DMS53 treated with DMSO at 0.1 percent for 48 hours (cell line): ENCODE results near the gene S1PR1.
A peak's percentile ranks its signal among the peaks of the same experiment; 100 is the strongest.
"Not testable (repeated sequence)": the region's sequence is repeated elsewhere in the genome, so short reads cannot be mapped to it uniquely, and the experiment has no call there.

Source experiments
- DNase-seq: peaks from one replicate; lab custom pipeline; 2025; ENCODE audit not compliant: unreplicated experiment; lab: John Stamatoyannopoulos, UW

S1PR1 gene

DNA sequence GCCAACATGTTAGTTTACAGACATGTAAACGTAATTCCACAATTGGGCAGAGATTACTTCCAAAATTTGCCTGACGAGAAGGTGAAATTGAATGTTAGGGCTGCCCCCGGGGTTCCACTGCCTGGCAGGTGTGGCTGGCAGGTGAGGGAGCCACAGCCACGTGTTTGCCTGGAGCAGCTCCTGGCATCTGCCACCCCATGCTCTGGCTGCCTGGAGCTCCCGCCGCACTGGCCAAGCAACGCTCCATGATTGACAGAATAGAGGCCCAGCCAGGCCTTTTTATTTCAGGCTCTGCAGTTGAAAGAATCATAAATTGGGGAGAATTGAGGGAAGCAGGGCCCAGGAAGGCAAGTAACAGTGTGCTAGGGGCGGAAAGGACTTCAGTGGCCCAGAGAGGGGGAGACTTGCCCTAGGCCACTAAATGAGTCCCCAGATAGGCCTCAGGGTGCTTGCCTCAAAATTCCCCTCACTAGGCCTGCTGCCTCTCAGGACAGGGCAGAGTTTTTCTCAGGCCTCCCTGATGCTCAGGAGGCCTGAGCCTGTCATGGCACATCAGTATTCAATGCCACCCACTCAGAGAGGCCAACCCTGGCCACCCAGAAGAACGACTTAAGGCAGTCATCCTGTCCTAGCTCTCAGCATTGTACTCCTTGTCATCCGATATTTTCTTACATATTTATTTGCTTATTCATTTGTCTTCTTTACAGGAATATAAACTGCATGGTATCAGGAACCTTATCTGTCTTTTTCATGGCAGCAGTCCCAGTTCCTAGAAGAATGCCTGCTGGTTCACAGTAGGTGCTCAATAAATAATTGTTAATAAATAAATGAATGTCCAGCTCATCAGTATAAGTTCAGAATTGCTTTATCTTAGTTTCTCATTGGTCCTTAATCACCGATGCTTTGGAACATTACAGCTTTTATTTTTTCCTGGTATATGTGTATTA lies 16.6 kb upstream of the S1PR1 start:
- no peak for DNase-seq

DNA sequence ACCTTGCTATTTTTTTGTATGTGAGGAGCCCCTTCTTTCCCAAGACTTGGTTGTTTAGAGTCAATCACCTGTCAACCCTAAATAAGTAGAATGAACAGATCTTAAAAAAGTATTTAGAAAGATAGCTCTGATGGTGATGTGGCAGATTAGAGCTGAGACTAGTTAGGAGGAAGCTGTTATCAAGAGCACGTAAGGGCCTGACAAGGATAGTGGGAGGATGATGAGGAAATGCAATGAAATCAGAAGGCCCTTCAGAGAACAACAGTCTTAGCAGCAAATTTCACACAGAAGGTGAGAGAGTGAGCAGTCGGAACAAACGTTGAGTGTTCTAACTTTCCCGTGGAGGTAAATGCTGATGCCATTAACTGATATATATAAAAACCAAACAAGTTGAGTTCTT lies 15.9 kb upstream of the S1PR1 start:
- no peak for DNase-seq

DNA sequence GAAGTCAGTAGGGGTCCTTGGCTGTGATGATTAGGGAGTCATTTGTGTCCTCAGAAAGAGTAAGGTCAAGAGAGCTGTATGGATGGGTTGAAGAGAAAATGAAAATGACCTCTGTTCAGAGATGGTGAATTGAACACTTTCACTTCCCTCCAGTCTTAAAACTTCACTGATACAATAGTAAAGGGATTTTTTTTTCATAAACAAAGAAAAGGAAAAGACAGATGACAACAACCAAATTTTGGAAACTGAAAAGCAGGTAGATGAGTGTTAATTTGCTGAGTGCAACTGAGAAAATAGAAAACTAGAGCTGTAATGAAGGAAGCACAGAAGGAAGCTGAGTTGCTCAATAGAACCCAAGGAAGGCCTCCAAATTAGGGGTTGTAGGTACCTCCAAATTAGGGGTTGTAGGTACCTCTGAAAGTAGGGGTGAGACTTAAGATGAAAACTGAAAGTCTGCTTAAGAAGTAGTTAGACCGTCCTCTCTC lies 14.8 kb upstream of the S1PR1 start:
- no peak for DNase-seq

DNA sequence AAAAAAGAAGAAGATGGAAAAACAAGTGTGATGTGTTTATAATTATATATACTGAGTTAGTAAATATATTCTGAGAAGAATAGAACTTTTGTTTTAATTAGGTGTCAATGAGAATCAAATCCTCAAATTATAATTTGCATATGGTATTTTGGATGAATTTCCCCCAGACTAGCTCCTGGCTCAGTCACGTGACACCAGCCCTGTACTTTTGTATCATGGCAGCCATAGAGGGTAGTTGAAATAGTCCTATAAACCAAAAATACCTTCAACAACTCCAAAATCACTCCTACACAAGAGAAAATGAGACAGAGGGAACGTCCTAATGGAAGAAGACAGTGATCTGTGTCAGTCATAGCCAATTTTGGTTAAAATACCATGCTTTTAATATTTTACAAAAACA lies 9.0 kb upstream of the S1PR1 start:
- no peak for DNase-seq

DNA sequence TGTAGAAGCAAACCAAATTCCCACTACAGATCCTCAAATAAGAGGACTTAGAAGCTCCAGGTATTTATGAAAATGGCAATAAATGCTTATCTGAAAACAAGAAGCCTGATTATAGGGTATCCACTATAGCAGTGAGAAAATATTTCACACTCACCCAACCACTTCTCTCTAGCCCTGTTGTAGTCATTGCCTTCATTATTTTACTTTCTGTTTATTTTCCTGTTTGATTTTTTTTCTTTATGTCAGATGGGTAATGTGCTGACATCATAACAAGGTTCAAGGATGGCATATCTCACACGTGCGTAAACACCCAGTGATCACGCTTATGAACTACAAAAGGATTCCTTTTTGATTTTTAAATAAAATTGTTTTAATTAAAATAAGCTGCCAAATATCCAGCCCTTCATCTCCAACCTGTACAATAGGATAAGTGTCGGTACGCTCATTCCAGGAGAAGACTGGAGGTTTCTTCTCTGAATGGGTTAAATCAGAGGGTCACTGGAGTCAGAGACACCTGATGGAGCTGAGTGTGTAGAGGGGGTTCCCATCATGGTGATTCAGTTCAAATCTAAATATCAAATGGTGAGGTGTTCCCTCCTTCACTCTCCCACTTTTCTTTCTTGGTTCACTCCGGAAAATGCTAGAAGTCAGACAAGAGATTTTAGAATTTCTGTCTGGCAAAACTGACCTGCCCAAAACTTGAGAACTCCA lies 8.2 kb upstream of the S1PR1 start:
- DNase-seq = no peak

DNA sequence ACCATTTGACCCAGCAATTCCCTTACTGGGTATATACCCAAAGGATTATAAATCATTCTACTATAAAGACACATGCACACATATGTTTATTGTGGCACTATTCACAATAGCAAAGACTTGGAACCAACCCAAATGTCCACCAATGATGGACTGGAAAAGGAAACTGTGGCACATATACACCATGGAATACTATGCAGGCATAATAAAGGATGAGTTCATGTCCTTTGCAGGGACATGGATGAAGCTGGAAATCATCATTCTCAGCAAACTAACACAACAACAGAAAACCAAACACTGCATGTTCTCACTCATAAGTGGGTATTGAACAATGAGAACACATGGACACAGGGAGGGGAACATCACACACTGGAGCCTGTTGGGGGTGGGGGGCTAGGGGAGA lies 4.6 kb upstream of the S1PR1 start:
- not testable (repeated sequence) for DNase-seq

DNA sequence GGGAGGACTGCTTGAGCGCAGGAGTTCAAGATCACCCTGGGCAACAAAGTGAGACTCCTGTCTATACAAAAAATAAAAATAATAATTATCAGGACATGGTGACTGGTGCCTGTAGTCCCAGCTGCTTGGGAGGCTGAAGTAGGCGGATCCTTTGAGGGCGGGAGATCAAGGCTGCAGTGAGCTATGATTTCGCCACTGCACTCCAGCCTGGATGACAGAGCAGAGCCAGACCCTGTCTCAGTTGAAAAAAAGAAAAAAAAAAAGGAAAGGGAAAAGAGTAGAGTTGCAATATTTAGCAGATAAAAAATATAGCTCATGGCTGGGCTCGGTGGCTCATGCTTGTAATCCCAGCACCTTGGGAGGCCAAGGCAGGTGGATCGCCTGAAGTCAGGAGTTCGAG lies 3.3 kb upstream of the S1PR1 start:
- no peak for DNase-seq

DNA sequence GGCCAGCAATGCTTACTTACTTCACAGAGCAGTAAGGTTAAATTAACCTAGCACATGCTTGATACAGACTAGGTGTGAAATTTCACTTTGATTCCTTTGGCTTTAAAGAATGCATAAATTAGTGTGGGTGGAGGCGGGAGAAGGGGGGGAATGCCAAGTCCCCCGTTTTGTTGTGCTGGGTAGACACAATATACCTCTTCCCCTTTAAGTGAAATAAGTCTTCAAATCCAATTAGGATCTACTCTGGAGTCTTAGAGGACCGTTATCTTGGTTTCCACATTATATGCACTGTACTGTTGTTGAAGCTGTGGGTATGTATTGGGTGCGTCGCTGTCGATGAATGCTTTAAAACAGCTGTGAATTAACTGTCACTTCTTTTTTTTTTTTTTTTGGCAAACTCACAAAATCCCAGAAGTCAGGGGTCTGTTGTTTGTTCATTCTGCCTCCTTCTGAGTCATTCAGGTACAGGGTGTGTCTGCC lies 1.6 kb upstream of the S1PR1 start:
- DNase-seq = no peak

DNA sequence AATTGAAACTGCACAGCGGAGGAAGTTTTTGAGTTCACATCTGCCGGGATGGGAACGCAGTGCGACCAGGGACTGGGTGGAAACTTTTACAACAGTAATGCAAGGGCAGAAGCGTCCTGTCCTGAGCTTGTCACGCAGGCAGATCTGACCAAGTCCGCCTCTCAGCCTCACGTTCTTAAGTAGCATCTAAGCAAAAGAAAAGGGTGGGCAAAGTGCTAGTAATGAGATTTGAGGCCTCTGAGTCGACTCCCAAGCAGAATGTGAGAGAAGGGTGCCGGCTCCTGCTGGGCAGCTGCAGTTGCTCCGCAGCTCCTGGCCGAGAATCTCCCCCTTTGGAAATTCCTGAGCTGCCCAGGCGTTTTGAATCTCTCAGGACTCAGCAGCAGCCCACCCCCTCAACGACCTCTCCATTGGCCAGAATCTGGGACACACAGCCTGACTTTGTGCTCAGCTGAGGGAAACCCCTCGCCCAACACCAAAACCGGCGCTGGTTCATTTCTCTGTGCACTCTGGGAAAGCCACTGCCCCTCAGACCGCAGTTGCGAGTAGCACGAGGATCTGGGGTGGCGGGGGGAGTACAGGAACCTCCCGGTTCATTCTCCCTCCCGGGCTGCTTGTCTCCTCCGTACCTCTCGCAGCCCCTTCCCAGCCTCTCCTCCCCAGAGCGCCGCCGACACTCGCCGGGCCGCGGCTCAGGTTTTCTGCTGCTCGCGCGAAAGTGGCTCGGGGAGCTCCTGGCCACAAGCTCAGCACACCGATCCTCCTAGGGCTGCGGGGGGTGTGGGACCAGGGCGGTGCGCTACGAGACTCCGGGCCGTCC lies 913 bp upstream of the S1PR1 start:
- no peak for DNase-seq

DNA sequence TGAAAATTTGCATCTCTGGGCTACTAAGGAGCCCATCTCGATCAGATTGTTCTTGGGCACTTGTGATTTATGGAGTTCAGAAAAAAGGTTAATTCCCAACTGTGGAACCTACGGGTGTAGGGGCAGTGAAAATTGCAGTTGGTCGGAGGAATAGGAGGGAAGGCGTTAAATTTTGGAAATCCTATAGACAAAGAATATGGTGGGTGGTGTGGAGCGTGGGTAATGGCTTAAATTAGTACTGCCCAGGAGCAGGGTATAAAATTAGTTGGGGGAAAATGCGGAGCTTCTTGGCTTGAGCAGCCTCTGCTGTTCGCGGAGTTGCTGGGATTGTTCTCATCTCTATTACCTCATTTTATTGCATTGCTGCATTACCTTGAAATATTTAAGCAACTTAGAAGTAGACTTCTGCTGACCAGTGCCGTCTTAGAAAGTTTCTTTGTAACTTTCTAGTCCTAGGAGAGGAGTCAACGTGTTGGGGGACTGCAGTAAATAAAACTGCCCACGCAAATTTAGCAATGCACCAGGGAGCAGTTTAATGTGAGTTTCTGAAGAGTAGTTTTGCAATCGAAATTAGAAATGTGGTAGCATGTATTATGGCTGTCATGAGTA lies 514 bp downstream of the S1PR1 start:
- peak; percentile 46 for DNase-seq

DNA sequence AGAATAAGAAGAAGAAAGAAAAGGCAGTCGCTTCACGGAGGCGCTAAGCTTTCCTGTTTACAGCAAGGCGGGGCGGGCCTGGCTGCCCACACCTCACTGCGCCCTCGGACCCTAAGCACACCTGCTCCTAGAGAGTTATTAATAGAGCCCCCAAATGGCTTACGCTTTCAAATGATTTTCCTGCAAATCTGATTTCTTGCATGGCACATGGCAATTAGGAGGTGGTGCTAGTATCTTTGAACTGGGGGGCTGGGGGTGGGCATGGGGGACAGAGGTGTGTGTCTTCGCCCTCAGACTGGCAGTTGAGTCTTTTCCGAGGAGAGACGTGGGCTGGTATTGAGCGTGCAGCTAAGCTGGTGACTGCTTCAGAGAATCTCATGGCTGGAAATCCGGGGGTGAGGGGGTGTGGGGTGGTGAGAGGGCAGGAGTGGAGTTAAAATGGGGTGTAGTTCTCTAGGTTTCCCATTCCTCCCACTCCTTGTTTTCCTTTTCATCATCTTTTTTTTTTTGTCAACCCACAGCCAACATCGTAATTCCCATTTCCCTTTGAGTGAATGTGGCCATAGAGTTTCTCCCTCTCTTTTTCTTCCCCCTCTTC lies 1.3 kb downstream of the S1PR1 start:
- no peak for DNase-seq

DNA sequence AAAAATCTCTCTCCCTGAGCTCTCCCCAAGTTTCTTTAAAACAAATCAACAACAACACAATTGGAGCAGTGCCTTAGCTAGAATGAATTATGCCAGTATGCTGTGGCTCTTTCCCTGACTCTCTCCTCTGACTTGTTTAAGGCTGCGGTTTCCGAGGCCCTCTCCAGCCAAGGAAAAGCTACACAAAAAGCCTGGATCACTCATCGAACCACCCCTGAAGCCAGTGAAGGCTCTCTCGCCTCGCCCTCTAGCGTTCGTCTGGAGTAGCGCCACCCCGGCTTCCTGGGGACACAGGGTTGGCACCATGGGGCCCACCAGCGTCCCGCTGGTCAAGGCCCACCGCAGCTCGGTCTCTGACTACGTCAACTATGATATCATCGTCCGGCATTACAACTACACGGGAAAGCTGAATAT lies 1.9 kb downstream of the S1PR1 start:
- peak; percentile 95 for DNase-seq

DNA sequence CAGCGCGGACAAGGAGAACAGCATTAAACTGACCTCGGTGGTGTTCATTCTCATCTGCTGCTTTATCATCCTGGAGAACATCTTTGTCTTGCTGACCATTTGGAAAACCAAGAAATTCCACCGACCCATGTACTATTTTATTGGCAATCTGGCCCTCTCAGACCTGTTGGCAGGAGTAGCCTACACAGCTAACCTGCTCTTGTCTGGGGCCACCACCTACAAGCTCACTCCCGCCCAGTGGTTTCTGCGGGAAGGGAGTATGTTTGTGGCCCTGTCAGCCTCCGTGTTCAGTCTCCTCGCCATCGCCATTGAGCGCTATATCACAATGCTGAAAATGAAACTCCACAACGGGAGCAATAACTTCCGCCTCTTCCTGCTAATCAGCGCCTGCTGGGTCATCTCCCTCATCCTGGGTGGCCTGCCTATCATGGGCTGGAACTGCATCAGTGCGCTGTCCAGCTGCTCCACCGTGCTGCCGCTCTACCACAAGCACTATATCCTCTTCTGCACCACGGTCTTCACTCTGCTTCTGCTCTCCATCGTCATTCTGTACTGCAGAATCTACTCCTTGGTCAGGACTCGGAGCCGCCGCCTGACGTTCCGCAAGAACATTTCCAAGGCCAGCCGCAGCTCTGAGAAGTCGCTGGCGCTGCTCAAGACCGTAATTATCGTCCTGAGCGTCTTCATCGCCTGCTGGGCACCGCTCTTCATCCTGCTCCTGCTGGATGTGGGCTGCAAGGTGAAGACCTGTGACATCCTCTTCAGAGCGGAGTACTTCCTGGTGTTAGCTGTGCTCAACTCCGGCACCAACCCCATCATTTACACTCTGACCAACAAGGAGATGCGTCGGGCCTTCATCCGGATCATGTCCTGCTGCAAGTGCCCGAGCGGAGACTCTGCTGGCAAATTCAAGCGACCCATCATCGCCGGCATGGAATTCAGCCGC lies 2.5 kb downstream of the S1PR1 start:
- no peak for DNase-seq

DNA sequence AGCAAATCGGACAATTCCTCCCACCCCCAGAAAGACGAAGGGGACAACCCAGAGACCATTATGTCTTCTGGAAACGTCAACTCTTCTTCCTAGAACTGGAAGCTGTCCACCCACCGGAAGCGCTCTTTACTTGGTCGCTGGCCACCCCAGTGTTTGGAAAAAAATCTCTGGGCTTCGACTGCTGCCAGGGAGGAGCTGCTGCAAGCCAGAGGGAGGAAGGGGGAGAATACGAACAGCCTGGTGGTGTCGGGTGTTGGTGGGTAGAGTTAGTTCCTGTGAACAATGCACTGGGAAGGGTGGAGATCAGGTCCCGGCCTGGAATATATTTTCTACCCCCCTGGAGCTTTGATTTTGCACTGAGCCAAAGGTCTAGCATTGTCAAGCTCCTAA lies 3.2 kb downstream of the S1PR1 start:
- no peak for DNase-seq

DNA sequence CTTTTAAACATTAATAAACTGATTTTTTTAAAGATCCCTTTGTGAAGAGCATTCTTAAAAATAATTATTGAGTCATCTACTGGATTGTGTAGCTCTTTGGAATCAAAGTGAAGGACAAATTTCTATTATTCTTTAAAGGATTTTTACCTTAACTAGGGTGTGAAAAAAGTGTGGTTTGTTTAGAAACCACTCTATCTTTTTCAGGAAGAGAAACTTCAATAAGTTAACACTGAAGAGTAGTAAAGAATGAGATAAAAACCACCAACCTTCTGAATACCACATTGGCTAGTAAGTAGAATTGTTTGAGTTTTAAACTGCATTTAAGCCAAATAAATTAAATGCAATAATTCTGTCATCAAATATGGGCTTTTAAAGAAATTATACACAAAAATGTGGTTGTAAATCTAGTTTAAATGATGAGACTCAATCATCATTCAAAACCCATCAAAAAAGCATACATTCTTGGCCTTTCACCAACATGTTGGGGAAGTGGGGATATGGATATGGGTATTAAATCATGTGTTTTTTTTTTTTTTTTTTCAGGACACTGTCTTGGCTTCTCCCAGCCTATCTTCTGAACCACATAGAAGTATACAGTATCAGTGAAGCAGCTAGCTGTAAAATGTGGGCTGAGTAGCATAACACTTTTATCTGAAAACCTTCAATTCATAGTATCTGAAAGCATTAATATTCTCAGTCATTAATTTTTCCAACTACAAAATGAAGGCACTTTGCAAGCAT lies 4.8 kb downstream of the S1PR1 start:
- no peak for DNase-seq

DNA sequence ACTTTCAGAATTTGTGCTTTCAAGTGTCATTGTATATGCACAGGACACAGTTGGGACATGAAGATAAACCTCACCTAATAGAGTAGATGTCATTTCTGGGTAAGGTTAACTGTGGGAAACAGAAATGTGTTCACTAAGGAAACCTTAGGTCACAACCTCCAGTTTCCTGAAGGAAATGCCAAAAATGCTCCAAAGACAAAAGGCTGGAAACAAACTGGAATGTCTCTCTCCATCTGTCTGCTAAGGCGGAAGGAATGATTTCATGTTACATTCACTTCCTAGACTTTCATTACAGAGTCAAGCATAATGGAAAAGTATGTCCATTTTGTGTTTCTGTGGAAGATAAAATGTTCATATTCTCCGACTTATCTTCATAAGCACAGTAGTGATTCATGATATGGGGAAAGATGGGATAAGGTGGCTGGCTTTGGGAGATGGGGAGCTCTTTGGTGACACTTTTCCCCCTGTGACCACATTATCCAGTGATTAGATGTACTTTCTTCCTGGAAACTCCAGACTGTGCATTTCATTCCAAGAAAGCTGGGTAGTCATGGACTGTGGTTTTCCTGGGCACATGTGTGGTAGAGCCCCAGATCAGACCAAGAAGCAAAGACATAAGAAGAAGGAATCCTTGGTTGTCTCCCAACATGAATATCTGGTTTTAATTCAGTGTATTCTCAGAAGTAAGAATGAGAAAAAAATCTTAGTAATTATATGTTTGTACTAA lies 5.7 kb downstream of the S1PR1 start:
- no peak for DNase-seq

DNA sequence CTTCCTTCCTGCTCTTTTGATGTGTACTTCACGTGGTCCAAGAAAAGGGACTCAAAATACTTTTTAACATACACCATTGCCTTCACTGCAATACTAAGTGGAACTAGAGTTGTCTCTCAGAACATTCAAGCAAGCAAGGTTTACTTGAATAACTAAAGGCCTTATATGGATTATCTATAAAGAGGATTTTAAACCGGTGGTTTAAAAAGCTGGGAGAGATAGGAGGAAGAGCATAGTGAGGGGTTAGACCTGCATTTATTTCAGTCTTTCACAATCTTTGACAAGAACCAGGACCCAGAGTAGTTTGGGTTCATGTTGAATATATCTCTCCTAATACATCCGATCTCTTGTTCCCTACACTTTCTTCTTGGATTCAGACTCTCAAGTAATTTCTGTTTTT lies 6.9 kb downstream of the S1PR1 start:
- DNase-seq = no peak

DNA sequence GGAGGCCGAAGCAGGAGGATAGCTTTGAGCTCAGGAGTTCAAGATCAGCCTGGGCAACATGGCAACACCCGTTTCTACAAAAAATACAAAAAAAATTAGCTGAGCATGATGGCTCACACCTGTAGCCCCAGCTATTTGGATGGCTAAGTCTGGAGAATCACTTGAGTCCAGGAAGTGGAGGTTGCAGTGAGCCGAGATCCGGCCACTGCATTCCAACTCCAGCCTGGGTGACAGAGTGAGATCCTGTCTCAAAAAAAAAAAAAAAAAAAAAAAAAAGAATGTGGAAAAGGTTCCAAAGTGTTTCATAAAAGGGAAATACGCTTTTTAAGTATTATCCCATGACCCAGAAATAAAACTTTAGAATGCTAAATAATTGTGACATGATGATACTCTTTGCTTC lies 8.0 kb downstream of the S1PR1 start:
- no peak for DNase-seq
